Measurements from ENCODE around the gene C8G. TPM values are rescaled to one million over a fixed set of nuclear protein-coding genes. Genes with fewer than 3 reads are reported as not detected.
A peak's percentile ranks its signal among the peaks of the same experiment; 100 is the strongest.

The C8G gene
- total RNA-seq, 2 donors from 2014 or later: not detected

DNA sequence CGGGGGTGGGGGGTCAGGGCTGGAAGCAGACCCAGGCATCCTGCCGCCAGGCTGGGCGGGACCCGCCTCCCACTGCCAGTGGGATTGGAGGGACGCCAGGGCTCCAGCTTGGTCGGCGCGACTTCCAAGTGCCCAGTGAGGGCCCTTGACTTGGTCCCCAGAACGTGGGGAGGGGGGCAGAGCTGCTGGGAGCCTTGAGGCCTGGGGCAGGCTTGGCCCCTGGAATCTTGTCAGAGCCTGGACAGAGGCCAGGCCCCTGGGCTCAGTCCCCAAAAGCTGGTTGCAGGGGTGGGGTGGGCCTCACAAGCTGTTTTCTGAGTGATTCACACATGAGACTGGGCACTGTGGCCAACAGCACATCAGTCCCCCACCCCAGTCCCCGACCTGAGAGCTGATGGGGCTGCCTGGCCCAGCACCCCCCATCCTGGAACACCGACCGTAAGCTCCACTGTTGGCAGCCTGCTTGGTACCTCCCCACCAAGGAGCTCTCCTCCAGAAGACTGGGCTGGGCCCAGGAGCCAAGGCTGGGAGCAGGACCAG lies 50.8 kb downstream of the C8G start:
- H3K27ac ChIP-seq: peak overlapping the region in 1 of 2 donors; percentile 54
- no peak for TF ChIP-seq CTCF (IDR thresholded peaks at IDR 0.05)
- peak overlapping the region; percentile 63 for H3K4me3 ChIP-seq
- no peaks in the 10 kb centered on the region for H3K27me3 ChIP-seq (replicated peaks; ENCODE audit: insufficient read depth)
- DNase-seq (ENCODE audit: low spot score): no peak
- H3K36me3 ChIP-seq: no peaks in the 10 kb centered on the region
- no peak for ATAC-seq (ENCODE audit: insufficient number of reproducible peaks, low FRiP score, low read depth)
- peaks cover 24 to 37% of the 10 kb centered on the region in 2 donors for H3K4me1 ChIP-seq (ENCODE audit: control insufficient read depth in 1 of 2, low read depth in 2 of 2)
- H3K9me3 ChIP-seq: no peaks in the 10 kb centered on the region

Other genes starting within 250 kb of the C8G start
- 1 to 10 TPM; 4.8 to 6.9 TPM for gene DIPK1B, start 232.7 kb upstream of the C8G start, total RNA-seq
- 1 to 10 TPM; 3.1 to 9.4 TPM for gene LCN10, start 202.3 kb upstream of the C8G start, total RNA-seq
- 10 to 100 TPM in 1 of 2 donors, 1 to 10 TPM in 1; 4.5 to 25.3 TPM for gene LCN6, start 196.7 kb upstream of the C8G start, total RNA-seq
- gene LCN8, start 187.0 kb upstream of the C8G start, total RNA-seq: not detected
- gene LCN15, start 180.7 kb upstream of the C8G start, total RNA-seq: not detected
- gene TMEM141, start 153.9 kb upstream of the C8G start, total RNA-seq: 10 to 100 TPM; 12.8 to 37.8 TPM
- under 1 TPM; 0.68 to 0.71 TPM for gene CCDC183, start 148.9 kb upstream of the C8G start, total RNA-seq
- 10 to 100 TPM; 61.7 to 86.2 TPM for gene RABL6, start 137.3 kb upstream of the C8G start, total RNA-seq
- 1 to 10 TPM; 7.3 to 9.2 TPM for gene AJM1, start 102.8 kb upstream of the C8G start, total RNA-seq
- gene PHPT1, start 95.8 kb upstream of the C8G start, total RNA-seq: 10 to 100 TPM; 37.5 to 92.1 TPM
- 1 to 10 TPM; 1.8 to 2.8 TPM for gene MAMDC4, start 92.9 kb upstream of the C8G start, total RNA-seq
- gene EDF1, start 78.9 kb upstream of the C8G start, total RNA-seq: 100 to 1,000 TPM; 200 to 240 TPM
- gene TRAF2, start 58.7 kb upstream of the C8G start, total RNA-seq: 10 to 100 TPM; 11.6 to 12.9 TPM
- 100 to 1,000 TPM; 176 to 383 TPM for gene FBXW5, start 505 bp upstream of the C8G start, total RNA-seq
- under 1 TPM in 1 of 2 donors, not detected in 1; 0.27 TPM for gene LCN12, start 7.0 kb downstream of the C8G start, total RNA-seq
- 10 to 100 TPM; 66.1 to 89.5 TPM for gene PTGDS, start 32.3 kb downstream of the C8G start, total RNA-seq
- gene LCNL1, start 37.8 kb downstream of the C8G start, total RNA-seq: not detected
- 10 to 100 TPM; 49.9 to 57.3 TPM for gene PAXX, start 47.2 kb downstream of the C8G start, total RNA-seq
- gene CLIC3, start 51.3 kb downstream of the C8G start, total RNA-seq: 1 to 10 TPM; 1.4 to 8.7 TPM
- 10 to 100 TPM; 37.2 to 60.5 TPM for gene ABCA2, start 83.0 kb downstream of the C8G start, total RNA-seq
- gene FUT7, start 86.8 kb downstream of the C8G start, total RNA-seq: not detected
- 10 to 100 TPM; 71.5 to 95.8 TPM for gene NPDC1, start 100.9 kb downstream of the C8G start, total RNA-seq
- gene ENTPD2, start 108.8 kb downstream of the C8G start, total RNA-seq: under 1 TPM; 0.92 to 0.95 TPM
- under 1 TPM; 0.41 to 0.92 TPM for gene SAPCD2, start 125.3 kb downstream of the C8G start, total RNA-seq
- gene UAP1L1, start 132.3 kb downstream of the C8G start, total RNA-seq: 10 to 100 TPM in 1 of 2 donors, 1 to 10 TPM in 1; 9.6 to 11.4 TPM
- 10 to 100 TPM; 32.9 to 52.9 TPM for gene MAN1B1, start 141.7 kb downstream of the C8G start, total RNA-seq
- 100 to 1,000 TPM; 100 to 148 TPM for gene DPP7, start 169.5 kb downstream of the C8G start, total RNA-seq
- gene GRIN1, start 193.9 kb downstream of the C8G start, total RNA-seq: not detected
- not detected for gene LRRC26, start 224.8 kb downstream of the C8G start, total RNA-seq
- not detected for gene TMEM210, start 226.8 kb downstream of the C8G start, total RNA-seq
- gene ANAPC2, start 243.3 kb downstream of the C8G start, total RNA-seq: 10 to 100 TPM; 25.2 to 43.0 TPM
- 10 to 100 TPM; 40.6 to 67.1 TPM for gene SSNA1, start 243.4 kb downstream of the C8G start, total RNA-seq

Data from thoracic aorta (tissue), 2 donors.